ENCODE measurements around the gene NET1.
"Not testable (repeated sequence)": the region's sequence is repeated elsewhere in the genome, so short reads cannot be mapped to it uniquely, and the experiment has no call there.

NET1 gene

GRCh38 chr10:5400468-5401240 lies 11.7 kb upstream of the NET1 start:
- Histone ChIP-seq H3K36me3 (ENCODE audit: insufficient read depth) (no peaks in the 10 kb centered on the region), H4K20me1 (ENCODE audit: insufficient read depth) (no peaks in the 10 kb centered on the region), H3K4me2 (no peak overlapping the region), H3K27me3 (ENCODE audit: insufficient read depth, low read depth) (no peaks in the 10 kb centered on the region), H3K27ac (no peak overlapping the region), H3K79me2 (ENCODE audit: insufficient read depth, low read depth) (no peaks in the 10 kb centered on the region), H3K4me3 (IDR thresholded peaks at IDR 0.05; ENCODE audit: insufficient read depth, low read depth, low read length) (no peak overlapping the region), H3K9ac (no peak overlapping the region), H3K4me1 (ENCODE audit: low read depth, poor library complexity, severe bottlenecking) (no peaks in the 10 kb centered on the region), H2AFZ (ENCODE audit: low read depth) (no peak overlapping the region)
- no peak for TF ChIP-seq CTCF (conservative IDR thresholded peaks at IDR 0.05; ENCODE audit: low read depth, low read length)

- no peak overlapping the region for H3K9ac ChIP-seq
- no peaks in the 10 kb centered on the region for H4K20me1 ChIP-seq (ENCODE audit: insufficient read depth)
- no peak overlapping the region for H3K4me2 ChIP-seq
- H3K4me1 ChIP-seq (ENCODE audit: low read depth, poor library complexity, severe bottlenecking): no peaks in the 10 kb centered on the region
- no peak overlapping the region for H3K4me3 ChIP-seq (IDR thresholded peaks at IDR 0.05; ENCODE audit: insufficient read depth, low read depth, low read length)
- no peak overlapping the region for H2AFZ ChIP-seq (ENCODE audit: low read depth)
- H3K27ac ChIP-seq: no peak overlapping the region
- no peaks in the 10 kb centered on the region for H3K27me3 ChIP-seq (ENCODE audit: insufficient read depth, low read depth)
- H3K79me2 ChIP-seq (ENCODE audit: insufficient read depth, low read depth): no peaks in the 10 kb centered on the region
- no peaks in the 10 kb centered on the region for H3K36me3 ChIP-seq (ENCODE audit: insufficient read depth)
- no peak for TF ChIP-seq CTCF (conservative IDR thresholded peaks at IDR 0.05; ENCODE audit: low read depth, low read length)
These were observed 9.6 kb upstream of the NET1 start for GRCh38 chr10:5402798-5403197.

DNA sequence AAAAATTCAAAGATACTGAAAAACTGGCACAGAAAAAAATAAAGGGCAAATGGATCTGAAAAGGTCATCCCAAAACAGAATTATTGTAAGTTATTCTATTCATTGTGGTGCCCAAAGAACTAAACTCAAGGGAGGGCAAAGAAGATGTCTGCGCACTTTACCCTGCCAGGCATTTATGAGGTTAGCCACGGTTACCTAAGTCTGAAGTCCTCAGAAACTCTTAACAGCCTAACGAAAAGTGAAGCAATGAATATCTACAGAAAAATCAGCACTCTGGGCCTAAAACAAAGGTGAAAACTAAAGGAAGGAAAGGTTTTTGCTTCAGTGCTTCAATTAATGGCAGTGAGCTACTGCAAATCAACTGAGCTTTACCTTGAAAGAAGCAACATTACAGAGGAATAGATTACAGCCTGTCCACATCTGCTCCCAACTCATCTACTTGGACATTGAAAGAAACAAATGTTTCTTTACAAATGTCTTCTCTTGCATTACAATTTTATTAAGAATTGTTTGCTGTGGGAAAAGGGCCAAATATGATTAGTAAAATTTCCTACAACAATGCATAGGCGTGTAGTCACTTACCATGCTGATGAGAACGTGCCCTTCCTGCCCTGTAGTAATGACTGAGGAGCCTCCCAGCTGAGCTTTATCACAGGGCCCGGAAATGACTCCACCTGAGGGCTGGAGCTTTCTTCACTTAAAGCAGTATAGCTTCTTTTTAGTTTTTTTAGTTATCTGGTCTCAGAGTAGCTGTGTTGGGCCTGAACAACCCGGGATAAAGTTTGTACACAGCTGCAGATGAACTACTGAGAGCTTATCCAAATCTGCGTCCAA lies 7.9 kb upstream of the NET1 start, which contains the start of gene TUBAL3:
Gene TUBAL3 (minus strand): TSS at position 621 of the 834 bp plus-strand sequence. CDS start 36 bp downstream, at position 585.
- H3K36me3 ChIP-seq (ENCODE audit: insufficient read depth): no peaks in the 10 kb centered on the region
- H4K20me1 ChIP-seq (ENCODE audit: insufficient read depth): no peaks in the 10 kb centered on the region
- no peaks in the 10 kb centered on the region for H3K27me3 ChIP-seq (ENCODE audit: insufficient read depth, low read depth)
- no peak for TF ChIP-seq CTCF (conservative IDR thresholded peaks at IDR 0.05; ENCODE audit: low read depth, low read length)
- H2AFZ ChIP-seq (ENCODE audit: low read depth): no peak within 1 kb of the TSS
- H3K4me2 ChIP-seq: no peak within 1 kb of the TSS
- H3K9ac ChIP-seq: no peak within 1 kb of the TSS
- no peak within 1 kb of the TSS for H3K27ac ChIP-seq
- no peak within 1 kb of the TSS for H3K4me3 ChIP-seq (IDR thresholded peaks at IDR 0.05; ENCODE audit: insufficient read depth, low read depth, low read length)
- peaks cover under 1% of the 10 kb centered on the region for H3K4me1 ChIP-seq (ENCODE audit: low read depth, poor library complexity, severe bottlenecking)
- no peaks in the 10 kb centered on the region for H3K79me2 ChIP-seq (ENCODE audit: insufficient read depth, low read depth)

DNA sequence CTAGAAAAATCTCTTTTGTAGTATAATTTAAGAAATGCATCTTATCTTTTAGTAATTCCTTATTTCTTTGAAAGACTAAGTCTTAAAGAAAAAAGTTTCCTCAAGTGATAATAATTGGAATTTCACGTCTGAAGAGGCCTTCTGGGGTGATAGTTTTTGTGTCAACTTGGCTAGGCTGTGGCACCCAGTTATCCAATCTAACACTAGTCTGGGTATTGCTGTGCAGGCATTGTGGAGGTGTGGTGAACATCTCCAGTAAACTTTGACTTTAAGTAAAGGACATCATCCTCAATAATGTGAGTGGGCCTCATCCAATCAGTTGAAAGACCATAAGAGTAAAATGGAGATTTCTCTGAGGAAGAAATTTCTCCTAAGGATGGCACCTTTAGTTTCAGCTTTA lies 5.4 kb upstream of the NET1 start:
- Histone ChIP-seq H3K9ac (no peak overlapping the region), H3K27me3 (ENCODE audit: insufficient read depth, low read depth) (no peaks in the 10 kb centered on the region), H2AFZ (ENCODE audit: low read depth) (no peak overlapping the region)

GRCh38 chr10:5410787-5411186 lies 1.6 kb upstream of the NET1 start:
- not testable (repeated sequence) for H3K9ac ChIP-seq; H3K4me3 ChIP-seq (IDR thresholded peaks at IDR 0.05; ENCODE audit: insufficient read depth, low read depth, low read length); H3K27me3 ChIP-seq (ENCODE audit: insufficient read depth, low read depth); H3K36me3 ChIP-seq (ENCODE audit: insufficient read depth); H3K27ac ChIP-seq; H4K20me1 ChIP-seq (ENCODE audit: insufficient read depth); H2AFZ ChIP-seq (ENCODE audit: low read depth); H3K4me2 ChIP-seq
- peaks cover 29% of the 10 kb centered on the region for H3K79me2 ChIP-seq (ENCODE audit: insufficient read depth, low read depth)
- H3K4me1 ChIP-seq (ENCODE audit: low read depth, poor library complexity, severe bottlenecking): peaks cover 33% of the 10 kb centered on the region

More for the DNA sequence above, 5.4 kb upstream of the NET1 start:
- Histone ChIP-seq H3K79me2 (ENCODE audit: insufficient read depth, low read depth) (no peaks in the 10 kb centered on the region), H3K4me3 (IDR thresholded peaks at IDR 0.05; ENCODE audit: insufficient read depth, low read depth, low read length) (no peak overlapping the region), H3K4me1 (ENCODE audit: low read depth, poor library complexity, severe bottlenecking) (peaks cover 15% of the 10 kb centered on the region), H3K27ac (no peak overlapping the region), H3K4me2 (no peak overlapping the region), H3K36me3 (ENCODE audit: insufficient read depth) (no peaks in the 10 kb centered on the region), H4K20me1 (ENCODE audit: insufficient read depth) (no peaks in the 10 kb centered on the region)
- TF ChIP-seq CTCF (conservative IDR thresholded peaks at IDR 0.05; ENCODE audit: low read depth, low read length): no peak

Data from KMS-11 (cell line).